Transverse colon (tissue), 4 donors: ENCODE results near the gene OLFML2B.

Experiments used
- CTCF ChIP-seq, 5 experiments: fragments of 200-600 bp in 3 of 5; fragments of 450-650 bp in 2 of 5; sonication (generic) in 3 of 5; IDR thresholded peaks; 1 replicate in 2 of 5; 2 replicates in 3 of 5; pipeline ENCODE4 v1.5.1; 2016 to 2017; ENCODE audit warnings: antibody characterized with exemption in 5 of 5, inconsistent platforms in 3 of 5, mild to moderate bottlenecking in 2 of 5, moderate library complexity in 1 of 5
- EP300 ChIP-seq: sonication (generic); formaldehyde crosslinking; IDR thresholded peaks from one replicate; pipeline ENCODE4 v1.6.1; 2017; ENCODE audit warnings: antibody characterized with exemption, low read depth
- POLR2A ChIP-seq: fragments of 450-650 bp; IDR thresholded peaks from one replicate; pipeline ENCODE4 v1.6.1; 2016; ENCODE audit warnings: antibody characterized with exemption, mild to moderate bottlenecking, moderate library complexity
- POLR2AphosphoS5 ChIP-seq, 3 donors: sonication (generic); formaldehyde crosslinking; IDR thresholded peaks; one replicate each; pipeline ENCODE4 v1.6.1; 2016; ENCODE audit warnings: antibody characterized with exemption in 3 of 3

GRCh38 chr1:162020150-162020549 lies 3.5 kb downstream of the OLFML2B start:
- no peak for TF ChIP-seq POLR2A
- TF ChIP-seq CTCF (IDR thresholded peaks at IDR 0.05) = no peak
- no peak for TF ChIP-seq EP300
- TF ChIP-seq POLR2AphosphoS5 (IDR thresholded peaks at IDR 0.05) = no peak
